ENCODE results near the gene VEZT. TPM values are rescaled to one million over a fixed set of nuclear protein-coding genes. Genes with fewer than 3 reads are reported as not detected.
"Not testable (repeated sequence)": the region's sequence is repeated elsewhere in the genome, so short reads cannot be mapped to it uniquely, and the experiment has no call there.

VEZT gene
- polyA plus RNA-seq, 4 donors: 65.6 to 89.7 (median 80.0) TPM

- no peak for DNase-seq (ENCODE audit: low read depth in 4 of 4, low spot score in 3 of 4)
Measured at GRCh38 chr12:95253386-95253785, 35.8 kb downstream of the VEZT start.

GRCh38 chr12:95257541-95257940 is 39.9 kb downstream of the VEZT start:
- no peak for DNase-seq (ENCODE audit: low read depth in 4 of 4, low spot score in 3 of 4)

- DNase-seq (ENCODE audit: low read depth in 4 of 4, low spot score in 3 of 4): no peak
Measured at GRCh38 chr12:95258151-95258550, 40.5 kb downstream of the VEZT start.

DNA sequence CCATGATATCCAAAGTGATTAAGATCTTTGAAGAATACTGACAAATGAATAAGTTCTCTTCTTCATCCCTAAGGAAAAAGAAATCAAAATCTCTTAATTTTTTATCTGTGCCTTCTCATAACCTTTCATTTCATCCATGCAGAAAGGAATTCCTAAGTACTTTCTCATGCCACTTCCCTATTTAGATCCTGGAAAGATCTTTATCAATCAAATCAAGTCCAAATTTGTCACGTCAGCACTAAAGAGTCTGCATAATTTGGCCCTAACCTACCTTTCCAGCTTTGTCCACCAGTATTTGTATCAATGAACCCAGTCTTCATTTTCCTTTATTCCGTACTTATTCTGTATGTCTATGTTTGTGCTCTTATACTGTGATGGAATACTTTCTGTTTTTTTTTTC is 41.2 kb downstream of the VEZT start:
- no peak for DNase-seq (ENCODE audit: low read depth in 4 of 4, low spot score in 3 of 4)

DNA sequence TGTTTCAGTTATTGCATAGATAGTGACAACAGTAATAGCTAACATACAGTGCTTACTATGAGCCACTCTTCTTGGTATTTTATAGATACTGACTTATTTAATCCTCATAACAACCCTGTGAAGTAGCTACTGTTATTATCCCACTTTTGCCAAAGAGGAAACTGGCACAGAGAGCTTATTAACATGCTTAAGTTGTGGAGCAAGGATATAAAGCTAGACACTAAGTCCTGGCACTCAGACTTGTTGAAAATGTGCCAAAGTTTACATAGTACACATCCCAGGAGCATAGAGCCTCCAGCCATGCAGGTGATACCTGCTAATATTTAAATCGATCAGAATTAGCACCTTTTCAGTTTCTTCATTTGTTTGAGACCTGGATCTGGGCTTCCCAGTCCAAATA is 41.8 kb downstream of the VEZT start:
- DNase-seq (ENCODE audit: low read depth in 4 of 4, low spot score in 3 of 4): no peak

- DNase-seq (ENCODE audit: low read depth in 4 of 4, low spot score in 3 of 4): no peak
Measured at GRCh38 chr12:95261109-95261508, 43.5 kb downstream of the VEZT start.

- no peak for DNase-seq (ENCODE audit: low read depth in 4 of 4, low spot score in 3 of 4)
Measured at GRCh38 chr12:95262808-95263207, 45.2 kb downstream of the VEZT start.

- no peak for DNase-seq (ENCODE audit: low read depth in 4 of 4, low spot score in 3 of 4)
Measured at GRCh38 chr12:95265765-95266164, 48.2 kb downstream of the VEZT start.

DNA sequence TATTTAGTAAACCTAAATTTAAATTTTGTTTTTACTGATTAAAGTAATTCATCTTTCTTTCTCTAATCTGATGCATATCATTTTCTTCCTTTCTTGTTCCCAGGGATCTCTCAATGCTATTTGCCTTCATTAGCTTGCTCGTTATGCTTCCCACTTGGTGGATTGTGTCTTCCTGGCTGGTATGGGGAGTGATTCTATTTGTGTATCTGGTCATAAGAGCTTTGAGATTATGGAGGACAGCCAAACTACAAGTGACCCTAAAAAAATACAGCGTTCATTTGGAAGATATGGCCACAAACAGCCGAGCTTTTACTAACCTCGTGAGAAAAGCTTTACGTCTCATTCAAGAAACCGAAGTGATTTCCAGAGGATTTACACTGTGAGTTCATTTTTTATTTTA is 48.6 kb downstream of the VEZT start:
- DNase-seq (ENCODE audit: low read depth in 4 of 4, low spot score in 3 of 4): no peak

- no peak for DNase-seq (ENCODE audit: low read depth in 4 of 4, low spot score in 3 of 4)
Measured at GRCh38 chr12:95269892-95270291, 52.3 kb downstream of the VEZT start.

DNA sequence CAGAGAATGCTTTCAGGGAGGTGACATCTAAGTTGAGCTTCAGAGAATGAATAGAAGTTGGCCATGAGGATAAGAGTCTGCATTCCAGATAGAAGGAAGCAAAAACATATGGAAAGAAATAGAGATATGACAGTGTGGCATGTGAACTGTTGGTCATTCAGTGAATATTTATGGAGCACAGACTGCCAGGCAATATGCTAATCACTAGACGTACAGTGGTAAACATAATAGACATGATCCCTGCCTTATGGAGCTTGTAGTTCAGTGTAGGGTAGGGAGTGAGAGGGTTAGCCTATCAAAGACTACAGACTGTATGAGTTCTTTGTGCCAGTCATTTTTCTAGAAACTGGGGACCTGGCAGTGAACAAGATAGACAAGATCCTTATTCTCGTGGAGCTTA is 53.9 kb downstream of the VEZT start:
- no peak for DNase-seq (ENCODE audit: low read depth in 4 of 4, low spot score in 3 of 4)

DNA sequence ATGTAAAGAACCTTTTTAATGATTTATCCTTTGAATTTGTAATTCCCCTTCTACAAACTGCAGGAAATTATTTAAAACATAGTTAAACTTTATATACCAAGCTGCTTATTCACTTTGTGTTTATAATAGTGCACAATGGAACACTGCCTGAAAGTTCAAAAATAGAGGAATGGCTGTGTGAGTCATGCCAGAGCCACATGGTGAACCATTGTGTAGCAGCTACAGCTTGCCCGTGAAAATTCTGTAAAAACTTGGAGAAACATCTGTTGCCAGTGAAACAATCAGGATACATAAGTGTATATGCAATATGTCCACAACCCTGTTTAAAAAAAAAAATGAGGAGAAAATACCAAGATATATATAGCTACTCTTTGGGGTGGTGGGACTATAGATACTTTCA is 59.5 kb downstream of the VEZT start:
- DNase-seq (ENCODE audit: low read depth in 4 of 4, low spot score in 3 of 4): no peak

DNA sequence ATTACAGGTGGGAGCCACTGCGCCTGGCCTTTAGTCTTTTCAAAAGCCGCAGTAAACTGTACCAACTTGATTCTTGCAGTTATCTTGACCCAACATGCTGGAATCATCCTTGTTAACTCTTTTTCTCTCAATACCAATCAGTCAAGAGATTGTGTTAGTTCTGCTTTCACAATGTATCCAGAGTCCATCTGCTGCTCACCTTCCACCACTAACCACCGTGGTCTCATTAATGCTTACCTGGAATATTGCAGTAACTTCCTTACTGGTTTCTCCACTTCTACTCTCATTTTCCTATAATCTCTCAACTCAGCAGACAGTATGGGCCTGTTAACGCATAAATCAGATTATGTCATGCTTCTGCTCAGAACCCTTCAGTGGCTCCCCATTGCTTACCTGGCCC is 62.2 kb downstream of the VEZT start:
- no peak for DNase-seq (ENCODE audit: low read depth in 4 of 4, low spot score in 3 of 4)

- no peak for DNase-seq (ENCODE audit: low read depth in 4 of 4, low spot score in 3 of 4)
Measured at GRCh38 chr12:95282266-95282665, 64.7 kb downstream of the VEZT start.

GRCh38 chr12:95283371-95283770 is 65.8 kb downstream of the VEZT start:
- DNase-seq (ENCODE audit: low read depth in 4 of 4, low spot score in 3 of 4): no peak

DNA sequence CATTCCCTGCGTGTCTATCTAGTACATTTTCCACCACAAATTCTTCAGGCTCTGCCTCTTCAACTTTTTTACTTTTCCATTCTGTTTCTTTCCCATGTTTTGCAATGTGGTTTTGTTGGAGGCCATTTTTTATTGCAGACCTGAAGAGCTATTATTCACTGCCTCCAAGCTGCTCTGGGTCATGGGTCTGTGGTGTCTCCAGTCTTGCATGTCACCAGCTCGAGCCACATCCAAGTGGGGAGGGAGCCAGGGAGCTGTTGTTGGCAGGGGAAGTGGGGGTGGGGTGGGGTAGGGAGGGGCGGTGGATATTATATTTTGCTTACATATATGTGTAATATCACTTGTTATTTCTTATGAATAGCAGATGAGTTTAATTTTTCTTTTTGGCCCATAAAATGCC is 69.1 kb downstream of the VEZT start:
- DNase-seq (ENCODE audit: low read depth in 4 of 4, low spot score in 3 of 4): no peak

DNA sequence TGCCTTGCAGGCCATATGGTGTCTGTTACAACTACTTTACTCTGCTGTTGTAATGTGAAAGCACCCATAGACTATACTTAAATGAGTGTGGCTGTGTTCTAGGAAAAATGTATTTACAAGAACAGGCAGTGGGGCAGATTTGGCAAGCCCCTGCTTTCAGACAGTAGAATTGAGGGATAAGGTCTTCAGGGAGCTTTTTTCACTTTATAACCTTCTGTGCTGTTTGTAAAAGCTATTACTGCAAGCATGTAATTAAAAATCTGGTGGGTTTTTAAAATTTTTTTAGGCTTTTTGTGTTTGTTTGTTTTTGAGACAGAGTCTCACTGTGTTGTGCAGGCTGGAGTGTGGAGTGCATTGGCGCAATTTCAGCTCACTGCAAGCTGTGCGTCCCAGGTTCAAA is 73.9 kb downstream of the VEZT start:
- no peak for DNase-seq (ENCODE audit: low read depth in 4 of 4, low spot score in 3 of 4)

DNA sequence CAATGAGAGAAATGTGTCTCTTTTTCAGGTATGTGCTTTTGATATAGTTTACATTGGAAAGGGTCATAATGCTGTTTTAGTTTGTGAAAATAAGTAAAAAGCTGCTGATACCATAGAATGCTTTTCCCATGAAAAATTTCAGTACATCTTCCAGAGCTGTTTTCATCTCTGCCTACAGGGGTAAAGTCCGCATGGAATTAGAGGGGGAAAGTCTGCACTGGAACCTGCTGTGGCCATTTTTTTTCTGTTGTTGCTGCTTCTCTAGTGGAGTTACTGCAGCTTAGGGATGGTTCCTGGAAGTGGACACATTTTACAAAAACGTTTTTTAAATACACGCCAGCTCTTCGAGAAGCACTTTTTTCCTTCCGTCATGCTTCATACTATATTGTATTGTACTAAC is 81.3 kb downstream of the VEZT start:
- no peak for DNase-seq (ENCODE audit: low read depth in 4 of 4, low spot score in 3 of 4)

GRCh38 chr12:95300286-95300685 is 82.7 kb downstream of the VEZT start:
- DNase-seq (ENCODE audit: low read depth in 4 of 4, low spot score in 3 of 4): no peak

- DNase-seq (ENCODE audit: low read depth in 4 of 4, low spot score in 3 of 4): no peak
Measured at GRCh38 chr12:95303476-95303875, 85.9 kb downstream of the VEZT start.

GRCh38 chr12:95304673-95305198 is 87.1 kb downstream of the VEZT start:
- no peak for DNase-seq (ENCODE audit: low read depth in 4 of 4, low spot score in 3 of 4)

DNA sequence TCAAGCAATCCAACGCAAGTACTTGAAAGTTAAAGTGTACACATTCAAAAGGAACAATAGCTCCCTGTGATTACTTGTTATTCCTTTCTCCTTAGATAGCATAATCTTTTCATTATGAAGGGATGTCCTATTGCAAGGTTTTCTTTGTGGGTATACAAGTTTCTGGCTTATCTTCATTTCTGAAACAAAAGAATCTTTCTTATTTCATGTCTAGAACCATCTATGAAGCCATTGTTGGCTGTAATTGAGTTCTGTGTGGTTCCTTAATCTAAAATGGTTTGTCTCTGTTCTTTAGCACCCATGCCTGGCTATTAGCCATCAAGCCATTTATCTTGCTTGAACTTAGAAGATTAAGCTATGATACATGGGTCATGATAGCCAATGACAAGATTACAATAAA is 95.0 kb downstream of the VEZT start:
- no peak for DNase-seq (ENCODE audit: low read depth in 4 of 4, low spot score in 3 of 4)

GRCh38 chr12:95314756-95315155 is 97.1 kb downstream of the VEZT start:
- DNase-seq (ENCODE audit: low read depth in 4 of 4, low spot score in 3 of 4): not testable (repeated sequence)
